ENCODE measurements around the gene MAGEF1.

GRCh38 chr3:184711493-184712247 lies at the start of gene MAGEF1:
- TF ChIP-seq CTCF (conservative IDR thresholded peaks at IDR 0.05; ENCODE audit: low read depth in 2 of 2): no peak
- no peak for TF ChIP-seq EZH2 (IDR thresholded peaks at IDR 0.05; ENCODE audit: low read depth, unreplicated experiment)
